ENCODE measurements around the gene DIDO1.

- TF ChIP-seq TEAD4 (IDR thresholded peaks at IDR 0.05) (no peak), EP300 (IDR thresholded peaks at IDR 0.05; ENCODE audit: borderline replicate concordance) (no peak), YY1 (IDR thresholded peaks at IDR 0.05; ENCODE audit: low read depth) (no peak), TAF1 (IDR thresholded peaks at IDR 0.05; ENCODE audit: low read depth) (no peak), NFIC (IDR thresholded peaks at IDR 0.05) (no peak), USF1 (IDR thresholded peaks at IDR 0.05) (no peak), RAD21 (IDR thresholded peaks at IDR 0.05; ENCODE audit: low read depth) (no peak), FOXM1 (IDR thresholded peaks at IDR 0.05; ENCODE audit: borderline replicate concordance, low read depth) (no peak)
- TF ChIP-seq, protein P1, sequence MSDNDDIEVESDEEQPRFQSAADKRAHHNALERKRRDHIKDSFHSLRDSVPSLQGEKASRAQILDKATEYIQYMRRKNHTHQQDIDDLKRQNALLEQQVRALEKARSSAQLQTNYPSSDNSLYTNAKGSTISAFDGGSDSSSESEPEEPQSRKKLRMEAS (IDR thresholded peaks at IDR 0.05): no peak
Measured at GRCh38 chr20:62944184-62944583, 17.9 kb upstream of the DIDO1 start.

All from Ishikawa (cell line).